NCI-H82 treated with DMSO at 0.1 percent for 48 hours (cell line): Measurements from ENCODE around the gene EML6.
"Not testable (repeated sequence)": the region's sequence is repeated elsewhere in the genome, so short reads cannot be mapped to it uniquely, and the experiment has no call there.

Experiments used
- DNase-seq: peaks from one replicate; lab custom pipeline; 2025; ENCODE audit not compliant: unreplicated experiment; lab: John Stamatoyannopoulos, UW

Gene EML6

GRCh38 chr2:54984476-54984875 is 261.0 kb downstream of the EML6 start:
- no peak for DNase-seq

GRCh38 chr2:54986264-54986663 is 262.8 kb downstream of the EML6 start:
- DNase-seq: no peak

- DNase-seq: no peak
Observed at GRCh38 chr2:54988612-54989011, 265.1 kb downstream of the EML6 start.

GRCh38 chr2:54990694-54991093 is 267.2 kb downstream of the EML6 start:
- not testable (repeated sequence) for DNase-seq

- DNase-seq: no peak
Observed at GRCh38 chr2:54995553-54995952, 272.1 kb downstream of the EML6 start.

GRCh38 chr2:54997826-54998225 is 274.4 kb downstream of the EML6 start:
- no peak for DNase-seq

- DNase-seq: no peak
Observed at GRCh38 chr2:54999182-54999581, 275.7 kb downstream of the EML6 start.

GRCh38 chr2:55000341-55000740 is 276.9 kb downstream of the EML6 start:
- DNase-seq: no peak

- no peak for DNase-seq
Observed at GRCh38 chr2:55001716-55002115, 278.3 kb downstream of the EML6 start.

- DNase-seq: no peak
Observed at GRCh38 chr2:55003706-55004639, 280.5 kb downstream of the EML6 start.

- no peak for DNase-seq
Observed at GRCh38 chr2:55006306-55006705, 282.8 kb downstream of the EML6 start.

- no peak for DNase-seq
Observed at GRCh38 chr2:55009277-55010060, 286.0 kb downstream of the EML6 start.

GRCh38 chr2:55010149-55010591 is 286.7 kb downstream of the EML6 start:
- peak; percentile 15 for DNase-seq

GRCh38 chr2:55010915-55011314 is 287.5 kb downstream of the EML6 start:
- DNase-seq: no peak

- DNase-seq: no peak
Observed at GRCh38 chr2:55011831-55012671, 288.6 kb downstream of the EML6 start.

GRCh38 chr2:55012672-55013484 is 289.4 kb downstream of the EML6 start:
- DNase-seq: no peak

- DNase-seq: no peak
Observed at GRCh38 chr2:55013936-55014335, 290.5 kb downstream of the EML6 start.

- peak; percentile 28 for DNase-seq
Observed at GRCh38 chr2:55014962-55015939, 291.8 kb downstream of the EML6 start.

- no peak for DNase-seq
Observed at GRCh38 chr2:55017428-55017827, 294.0 kb downstream of the EML6 start.
